SK-N-SH (cell line): ENCODE measurements around the gene CTLA4.

Experiments used
- CHD2 ChIP-seq: fragments of 150-350 bp; IDR thresholded peaks from 2 replicates; pipeline ENCODE4 v1.6.1; 2018; ENCODE audit warnings: low read length; ENCODE audit not compliant: partially characterized antibody
- EP300 ChIP-seq, 2 experiments: IDR thresholded peaks; 2 replicates each; pipeline versions ENCODE4 v1.4.0 to v1.6.1; 2012; ENCODE audit warnings: borderline replicate concordance in 1 of 2, low read depth in 1 of 2, low read length in 1 of 2
- EZH2phosphoT487 ChIP-seq: fragments of 200-600 bp; sonication (generic); IDR thresholded peaks from 2 replicates; pipeline ENCODE4 v1.6.1; 2017; ENCODE audit warnings: low read depth, mixed run types, mild to moderate bottlenecking, antibody characterized with exemption, moderate library complexity, borderline replicate concordance
- GABPA ChIP-seq: IDR thresholded peaks from 2 replicates; pipeline ENCODE4 v1.4.0; 2012; ENCODE audit warnings: low read depth, mild to moderate bottlenecking
- NFIC ChIP-seq: IDR thresholded peaks from 2 replicates; pipeline ENCODE4 v1.4.0; 2012; ENCODE audit warnings: borderline replicate concordance
- NRF1 ChIP-seq: IDR thresholded peaks from 2 replicates; pipeline ENCODE4 v1.6.1; 2012; ENCODE audit warnings: low read depth, mild to moderate bottlenecking, low read length
- POLR2AphosphoS5 ChIP-seq: IDR thresholded peaks from 2 replicates; pipeline ENCODE4 v1.6.1; 2012; ENCODE audit warnings: low read depth, low read length
- RAD21 ChIP-seq: IDR thresholded peaks from 2 replicates; pipeline ENCODE4 v1.6.1; 2012; ENCODE audit warnings: mild to moderate bottlenecking, low read length
- SMC3 ChIP-seq: IDR thresholded peaks from 2 replicates; pipeline ENCODE4 v1.6.1; 2012; ENCODE audit warnings: low read depth, low read length, improper control_type of control experiment
- TAF1 ChIP-seq: IDR thresholded peaks from 2 replicates; pipeline ENCODE4 v1.6.1; 2012; ENCODE audit warnings: low read depth, mild to moderate bottlenecking, low read length, moderate library complexity, borderline replicate concordance
- TF ChIP-seq, protein P1 (sequence below): fragments of 200-600 bp; sonication (generic); IDR thresholded peaks from 2 replicates; pipeline ENCODE4 v1.6.1; 2017; ENCODE audit warnings: antibody characterized with exemption, mild to moderate bottlenecking, moderate library complexity
- TF ChIP-seq, protein P2 (sequence below): IDR thresholded peaks from 2 replicates; pipeline ENCODE4 v1.6.1; 2012; ENCODE audit warnings: mild to moderate bottlenecking, low read depth, low read length, moderate library complexity
- TF ChIP-seq, protein P3 (sequence below): IDR thresholded peaks from 2 replicates; pipeline ENCODE4 v1.4.0; 2012; ENCODE audit warnings: low read depth, borderline replicate concordance

DNA sequence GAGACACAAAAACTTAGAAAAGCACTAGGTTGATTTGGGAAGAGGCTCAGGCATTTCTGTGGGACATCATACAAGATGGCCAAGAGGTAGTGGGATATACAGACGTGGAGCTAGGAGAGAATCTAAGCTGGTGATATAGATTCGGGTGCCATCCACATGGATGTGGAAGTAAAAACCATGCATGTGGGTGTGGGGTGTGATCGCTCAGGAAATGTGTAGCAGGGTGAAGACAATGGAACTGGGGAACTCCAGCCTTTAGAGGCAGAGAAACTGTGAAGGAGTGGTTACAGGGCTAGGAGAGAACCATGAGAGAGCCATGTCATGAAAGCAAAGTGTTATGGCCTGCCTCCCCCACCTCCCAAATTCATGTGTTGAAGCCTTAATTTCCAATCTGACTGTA, 43.0 kb upstream of the CTLA4 start:
- no peak for TF ChIP-seq NRF1
- no peak for TF ChIP-seq TAF1
- TF ChIP-seq, protein P1, sequence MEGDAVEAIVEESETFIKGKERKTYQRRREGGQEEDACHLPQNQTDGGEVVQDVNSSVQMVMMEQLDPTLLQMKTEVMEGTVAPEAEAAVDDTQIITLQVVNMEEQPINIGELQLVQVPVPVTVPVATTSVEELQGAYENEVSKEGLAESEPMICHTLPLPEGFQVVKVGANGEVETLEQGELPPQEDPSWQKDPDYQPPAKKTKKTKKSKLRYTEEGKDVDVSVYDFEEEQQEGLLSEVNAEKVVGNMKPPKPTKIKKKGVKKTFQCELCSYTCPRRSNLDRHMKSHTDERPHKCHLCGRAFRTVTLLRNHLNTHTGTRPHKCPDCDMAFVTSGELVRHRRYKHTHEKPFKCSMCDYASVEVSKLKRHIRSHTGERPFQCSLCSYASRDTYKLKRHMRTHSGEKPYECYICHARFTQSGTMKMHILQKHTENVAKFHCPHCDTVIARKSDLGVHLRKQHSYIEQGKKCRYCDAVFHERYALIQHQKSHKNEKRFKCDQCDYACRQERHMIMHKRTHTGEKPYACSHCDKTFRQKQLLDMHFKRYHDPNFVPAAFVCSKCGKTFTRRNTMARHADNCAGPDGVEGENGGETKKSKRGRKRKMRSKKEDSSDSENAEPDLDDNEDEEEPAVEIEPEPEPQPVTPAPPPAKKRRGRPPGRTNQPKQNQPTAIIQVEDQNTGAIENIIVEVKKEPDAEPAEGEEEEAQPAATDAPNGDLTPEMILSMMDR: no peak
- TF ChIP-seq POLR2AphosphoS5: no peak
- no peak for TF ChIP-seq EP300 (IDR thresholded peaks at IDR 0.05; ENCODE audit: borderline replicate concordance in 1 of 2, low read depth in 1 of 2, low read length in 1 of 2)
- TF ChIP-seq RAD21: no peak
- no peak for TF ChIP-seq NFIC
- no peak for TF ChIP-seq CHD2
- TF ChIP-seq GABPA: no peak
- TF ChIP-seq, protein P2, sequence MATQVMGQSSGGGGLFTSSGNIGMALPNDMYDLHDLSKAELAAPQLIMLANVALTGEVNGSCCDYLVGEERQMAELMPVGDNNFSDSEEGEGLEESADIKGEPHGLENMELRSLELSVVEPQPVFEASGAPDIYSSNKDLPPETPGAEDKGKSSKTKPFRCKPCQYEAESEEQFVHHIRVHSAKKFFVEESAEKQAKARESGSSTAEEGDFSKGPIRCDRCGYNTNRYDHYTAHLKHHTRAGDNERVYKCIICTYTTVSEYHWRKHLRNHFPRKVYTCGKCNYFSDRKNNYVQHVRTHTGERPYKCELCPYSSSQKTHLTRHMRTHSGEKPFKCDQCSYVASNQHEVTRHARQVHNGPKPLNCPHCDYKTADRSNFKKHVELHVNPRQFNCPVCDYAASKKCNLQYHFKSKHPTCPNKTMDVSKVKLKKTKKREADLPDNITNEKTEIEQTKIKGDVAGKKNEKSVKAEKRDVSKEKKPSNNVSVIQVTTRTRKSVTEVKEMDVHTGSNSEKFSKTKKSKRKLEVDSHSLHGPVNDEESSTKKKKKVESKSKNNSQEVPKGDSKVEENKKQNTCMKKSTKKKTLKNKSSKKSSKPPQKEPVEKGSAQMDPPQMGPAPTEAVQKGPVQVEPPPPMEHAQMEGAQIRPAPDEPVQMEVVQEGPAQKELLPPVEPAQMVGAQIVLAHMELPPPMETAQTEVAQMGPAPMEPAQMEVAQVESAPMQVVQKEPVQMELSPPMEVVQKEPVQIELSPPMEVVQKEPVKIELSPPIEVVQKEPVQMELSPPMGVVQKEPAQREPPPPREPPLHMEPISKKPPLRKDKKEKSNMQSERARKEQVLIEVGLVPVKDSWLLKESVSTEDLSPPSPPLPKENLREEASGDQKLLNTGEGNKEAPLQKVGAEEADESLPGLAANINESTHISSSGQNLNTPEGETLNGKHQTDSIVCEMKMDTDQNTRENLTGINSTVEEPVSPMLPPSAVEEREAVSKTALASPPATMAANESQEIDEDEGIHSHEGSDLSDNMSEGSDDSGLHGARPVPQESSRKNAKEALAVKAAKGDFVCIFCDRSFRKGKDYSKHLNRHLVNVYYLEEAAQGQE: no peak
- TF ChIP-seq, protein P3, sequence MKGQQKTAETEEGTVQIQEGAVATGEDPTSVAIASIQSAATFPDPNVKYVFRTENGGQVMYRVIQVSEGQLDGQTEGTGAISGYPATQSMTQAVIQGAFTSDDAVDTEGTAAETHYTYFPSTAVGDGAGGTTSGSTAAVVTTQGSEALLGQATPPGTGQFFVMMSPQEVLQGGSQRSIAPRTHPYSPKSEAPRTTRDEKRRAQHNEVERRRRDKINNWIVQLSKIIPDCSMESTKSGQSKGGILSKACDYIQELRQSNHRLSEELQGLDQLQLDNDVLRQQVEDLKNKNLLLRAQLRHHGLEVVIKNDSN: no peak
- no peak for TF ChIP-seq SMC3
- no peak for TF ChIP-seq EZH2phosphoT487
